Endothelial cell of umbilical vein (primary cell): ENCODE measurements around the gene SF3B5. TPM values are rescaled to one million over a fixed set of nuclear protein-coding genes. Genes with fewer than 3 reads are reported as not detected.

Experiments
- BruUV-seq: library from RNA; stranded (reverse); fragments of 400-500 nt; replicated peaks from 2 replicates; lab custom pipeline; 2021; lab: Mats Ljungman, UMichigan
- CTCF ChIA-PET: fragments of 300-600, 350-600 bp; sonication (Branson Sonifier 250); formaldehyde crosslinking; loops from one replicate; lab custom pipeline; 2021; ENCODE audit warnings: antibody characterized with exemption, inconsistent platforms; lab: Charles Lee
- POLR2A ChIA-PET: fragments of 300-600, 350-600 bp; sonication (Branson Sonifier 250); formaldehyde crosslinking; loops from one replicate; lab custom pipeline; 2021; ENCODE audit warnings: antibody characterized with exemption, inconsistent platforms; lab: Charles Lee
- DNase-seq: peaks from one replicate; pipeline ENCODE4 v3.0.0-alpha.2; 2011; ENCODE audit warnings: low read depth, low spot score
- FAIRE-seq: peaks from 2 replicates; lab custom pipeline; 2011; peaks lifted over from hg19 to GRCh38; lab: Jason Lieb, UNC
- H2AFZ ChIP-seq: 2 replicates; pipeline ENCODE4 v1.6.0; 2012; ENCODE audit warnings: low read depth, low read length, control low read depth, inconsistent platforms
- H3K27ac ChIP-seq: 2 replicates; pipeline ENCODE4 v1.5.1; 2011; ENCODE audit warnings: low read depth, mild to moderate bottlenecking, control low read depth, low read length, moderate library complexity; ENCODE audit not compliant: insufficient read depth
- H3K27me3 ChIP-seq, 2 experiments: 2 replicates each; pipeline versions ENCODE4 v1.6.0 to v1.6.1; 2011; ENCODE audit warnings: low read length in 2 of 2, mixed read lengths in 1 of 2; ENCODE audit not compliant: control insufficient read depth in 2 of 2, insufficient read depth in 2 of 2
- H3K36me3 ChIP-seq, 2 experiments: 2 replicates in 1 of 2; 3 replicates in 1 of 2; pipeline ENCODE4 v1.5.1; 2011; ENCODE audit warnings: low read length in 2 of 2, mild to moderate bottlenecking in 1 of 2, moderate library complexity in 1 of 2; ENCODE audit not compliant: control insufficient read depth in 2 of 2, insufficient read depth in 2 of 2; ENCODE audit errors: extremely low read depth in 1 of 2
- H3K4me1 ChIP-seq: 3 replicates; pipeline ENCODE4 v1.5.1; 2011; ENCODE audit warnings: mild to moderate bottlenecking, low read length; ENCODE audit not compliant: control insufficient read depth, insufficient read depth; ENCODE audit errors: extremely low read depth
- H3K4me2 ChIP-seq: 2 replicates; pipeline ENCODE4 v1.6.1; 2011; ENCODE audit warnings: low read length, control low read depth, mixed read lengths; ENCODE audit not compliant: insufficient read depth
- H3K4me3 ChIP-seq, 3 experiments: fragments of 200-600 bp in 1 of 3; sonication (generic), shearing (Covaris generic) in 1 of 3; replicated peaks in 1 of 3; 2 replicates each; pipeline ENCODE4 v1.5.1; 2011 to 2016; ENCODE audit warnings: control low read depth in 3 of 3, low read length in 3 of 3, mild to moderate bottlenecking in 2 of 3, inconsistent platforms in 1 of 3, low read depth in 1 of 3, moderate library complexity in 1 of 3; ENCODE audit not compliant: insufficient read depth in 1 of 3
- H3K79me2 ChIP-seq: 2 replicates; pipeline ENCODE4 v1.6.0; 2012; ENCODE audit warnings: low read length, inconsistent platforms; ENCODE audit not compliant: control insufficient read depth, insufficient read depth
- H3K9ac ChIP-seq: replicated peaks from 2 replicates; pipeline ENCODE3; 2011; ENCODE audit warnings: low read length, control low read depth; ENCODE audit not compliant: insufficient read depth; ENCODE audit errors: extremely low read depth
- H3K9me1 ChIP-seq: replicated peaks from 3 replicates; pipeline ENCODE4 v1.6.0; 2011; ENCODE audit warnings: mild to moderate bottlenecking, low read length; ENCODE audit not compliant: control insufficient read depth, insufficient read depth; ENCODE audit errors: extremely low read depth
- H3K9me3 ChIP-seq: replicated peaks from 2 replicates; pipeline ENCODE4 v1.5.1; 2012; ENCODE audit warnings: low read length, inconsistent platforms; ENCODE audit not compliant: control insufficient read depth, insufficient read depth
- H4K20me1 ChIP-seq: replicated peaks from 2 replicates; pipeline ENCODE3; 2011; ENCODE audit warnings: mild to moderate bottlenecking, low read length; ENCODE audit not compliant: control insufficient read depth, insufficient read depth; ENCODE audit errors: extremely low read depth
- EZH2 ChIP-seq: IDR thresholded peaks from 2 replicates; pipeline ENCODE4 v1.6.1; 2012; ENCODE audit warnings: borderline replicate concordance, low read depth, mild to moderate bottlenecking, moderate library complexity, low read length, inconsistent platforms; ENCODE audit not compliant: severe bottlenecking
- FOS ChIP-seq: IDR thresholded peaks from 2 replicates; pipeline ENCODE4 v1.6.1; 2011; ENCODE audit warnings: mild to moderate bottlenecking, low read length, moderate library complexity, borderline replicate concordance; ENCODE audit not compliant: insufficient read depth
- GATA2 ChIP-seq: IDR thresholded peaks from 2 replicates; pipeline ENCODE4 v1.7.0; 2011; ENCODE audit warnings: low read depth, mild to moderate bottlenecking, moderate library complexity, mixed read lengths, low read length; ENCODE audit not compliant: insufficient read length, insufficient read depth
- JUN ChIP-seq: IDR thresholded peaks from 2 replicates; pipeline ENCODE4 v1.6.1; 2011; ENCODE audit warnings: borderline replicate concordance, low read depth; ENCODE audit not compliant: insufficient read length, insufficient read depth
- MYC ChIP-seq: IDR thresholded peaks from one replicate; pipeline ENCODE4 v1.6.1; 2011; ENCODE audit warnings: mild to moderate bottlenecking, low read depth, low read length
- POLR2A ChIP-seq: IDR thresholded peaks from 2 replicates; pipeline ENCODE4 v1.6.1; 2012; ENCODE audit warnings: low read depth, mild to moderate bottlenecking, control low read depth, low read length
- POLR2AphosphoS5 ChIP-seq: IDR thresholded peaks from 2 replicates; pipeline ENCODE4 v1.6.1; 2012; ENCODE audit warnings: low read depth, mild to moderate bottlenecking, control low read depth, low read length, moderate library complexity; ENCODE audit not compliant: insufficient read depth
- dilution Hi-C: fragments of 300-500 bp; cut with MboI; formaldehyde crosslinking; loops from one replicate; pipeline ENCODE4 v1.15.0; 2019; ENCODE audit warnings: low sequenced_read_pairs; ENCODE audit not compliant: extremely low pct_ligation_motif_present
- intact Hi-C: fragments of 100-400 bp; cut with micrococcal nuclease; formaldehyde crosslinking; loops from one replicate; pipeline ENCODE4 v1.10.0; 2022
- polyA plus RNA-seq, 4 experiments: library from polyadenylated mRNA; depleted of rRNA in 3 of 4; stranded (reverse) in 3 of 4; unstranded in 1 of 4; fragments of >200 nt; gene quantifications; 2 replicates each; pipeline versions ENCODE4 v1.2.1 to v1.2.3, GENCODE V29; 2011 to 2012; ENCODE audit warnings: missing spikeins in 1 of 4
- total RNA-seq: library from RNA; stranded (reverse); gene quantifications from 2 replicates; pipeline ENCODE4 v1.2.3, GENCODE V29; 2021
- TF ChIP-seq, protein P1 (sequence below), 2 donors: IDR thresholded peaks; 1 replicate in 1 of 2; 2 replicates in 1 of 2; pipeline ENCODE4 v1.5.1; 2011; ENCODE audit warnings: low read length in 2 of 2, mild to moderate bottlenecking in 2 of 2, moderate library complexity in 2 of 2, control low read depth in 1 of 2, inconsistent platforms in 1 of 2, low read depth in 1 of 2; ENCODE audit not compliant: insufficient read depth in 1 of 2; ENCODE audit errors: extremely low read depth in 1 of 2
- TF ChIP-seq, protein P2 (sequence below): IDR thresholded peaks from 2 replicates; pipeline ENCODE4 v1.6.1; 2011; ENCODE audit not compliant: insufficient read depth, insufficient read length

SF3B5 gene
- total and polyA plus RNA-seq, 2 donors (not counting 3 experiments of a cell fraction or from before 2014, with no cell fraction given), result 185 to 540 TPM

DNA sequence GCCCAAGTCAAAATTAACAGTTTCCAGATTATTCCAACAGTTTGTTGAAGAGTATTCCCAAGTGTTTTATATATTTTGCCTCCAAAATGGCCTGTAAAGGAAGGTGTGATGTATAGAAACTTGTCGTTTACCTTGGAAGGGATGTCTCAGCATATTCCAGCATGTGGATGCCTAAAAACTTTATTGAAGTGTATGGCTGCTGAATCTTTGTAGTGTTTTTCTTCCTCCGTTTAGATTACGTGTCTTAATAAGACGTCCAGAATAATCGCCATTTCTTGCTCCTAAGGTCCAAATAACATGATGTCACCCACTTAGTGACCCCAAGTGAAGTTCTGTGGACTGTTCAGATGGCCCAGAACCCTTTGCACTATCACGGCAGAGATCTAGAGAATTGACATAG is 18.0 kb upstream of the SF3B5 start:
- Histone ChIP-seq H3K79me2 (no peaks in the 10 kb centered on the region), H3K9me3 (no peaks in the 10 kb centered on the region), H2AFZ (no peak overlapping the region), H3K4me1 (no peaks in the 10 kb centered on the region), H3K9ac (no peak overlapping the region), H3K36me3 (no peaks in the 10 kb centered on the region), H3K4me2 (no peak overlapping the region), H3K27ac (no peak overlapping the region), H3K27me3 (no peaks in the 10 kb centered on the region), H3K4me3 (no peak overlapping the region), H4K20me1 (no peaks in the 10 kb centered on the region), H3K9me1 (no peaks in the 10 kb centered on the region)
- FAIRE-seq, result no peak
- no peak for DNase-seq
- BruUV-seq, result no TSS peak
- TF ChIP-seq, protein P1, sequence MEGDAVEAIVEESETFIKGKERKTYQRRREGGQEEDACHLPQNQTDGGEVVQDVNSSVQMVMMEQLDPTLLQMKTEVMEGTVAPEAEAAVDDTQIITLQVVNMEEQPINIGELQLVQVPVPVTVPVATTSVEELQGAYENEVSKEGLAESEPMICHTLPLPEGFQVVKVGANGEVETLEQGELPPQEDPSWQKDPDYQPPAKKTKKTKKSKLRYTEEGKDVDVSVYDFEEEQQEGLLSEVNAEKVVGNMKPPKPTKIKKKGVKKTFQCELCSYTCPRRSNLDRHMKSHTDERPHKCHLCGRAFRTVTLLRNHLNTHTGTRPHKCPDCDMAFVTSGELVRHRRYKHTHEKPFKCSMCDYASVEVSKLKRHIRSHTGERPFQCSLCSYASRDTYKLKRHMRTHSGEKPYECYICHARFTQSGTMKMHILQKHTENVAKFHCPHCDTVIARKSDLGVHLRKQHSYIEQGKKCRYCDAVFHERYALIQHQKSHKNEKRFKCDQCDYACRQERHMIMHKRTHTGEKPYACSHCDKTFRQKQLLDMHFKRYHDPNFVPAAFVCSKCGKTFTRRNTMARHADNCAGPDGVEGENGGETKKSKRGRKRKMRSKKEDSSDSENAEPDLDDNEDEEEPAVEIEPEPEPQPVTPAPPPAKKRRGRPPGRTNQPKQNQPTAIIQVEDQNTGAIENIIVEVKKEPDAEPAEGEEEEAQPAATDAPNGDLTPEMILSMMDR (IDR thresholded peaks at IDR 0.05; ENCODE audit: extremely low read depth in 1 of 2, insufficient read depth in 1 of 2, low read depth in 1 of 2, low read length in 2 of 2), result no peak
- TF ChIP-seq JUN (no peak), MYC (no peak), POLR2A (no peak), POLR2AphosphoS5 (no peak), GATA2 (no peak), EZH2 (no peak), FOS (no peak)
- TF ChIP-seq, protein P2, sequence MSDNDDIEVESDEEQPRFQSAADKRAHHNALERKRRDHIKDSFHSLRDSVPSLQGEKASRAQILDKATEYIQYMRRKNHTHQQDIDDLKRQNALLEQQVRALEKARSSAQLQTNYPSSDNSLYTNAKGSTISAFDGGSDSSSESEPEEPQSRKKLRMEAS, result no peak
- intact Hi-C loops (no loop called here), dilution Hi-C loops (no loop called here)
- ChIA-PET POLR2A (no interaction called here), CTCF (interaction anchor here (1.4 to 2.1 kb wide), 2 partner anchors 8 to 103 kb away, joined by 3 to 8 read pairs; no protein-coding TSS in a partner anchor)
